Neural cell (in vitro differentiated cells): ENCODE results near the gene COG4.

Experiments
- CTCF ChIP-seq: fragments of 450-650 bp; IDR thresholded peaks from 2 replicates; pipeline ENCODE4 v1.5.1; 2014; ENCODE audit warnings: antibody characterized with exemption, mild to moderate bottlenecking, moderate library complexity; ENCODE audit not compliant: poor library complexity, severe bottlenecking
- EP300 ChIP-seq: fragments of 450-650 bp; conservative IDR thresholded peaks from 2 replicates; pipeline ENCODE4 v1.6.1; 2014; ENCODE audit warnings: antibody characterized with exemption, mild to moderate bottlenecking, moderate library complexity; ENCODE audit not compliant: poor library complexity, severe bottlenecking
- EZH2 ChIP-seq: fragments of 200-600, 300-800 bp; shearing (Covaris generic), sonication (generic); IDR thresholded peaks from 2 replicates; pipeline ENCODE4 v1.6.1; 2014; ENCODE audit warnings: antibody characterized with exemption, low read length, borderline replicate concordance, mild to moderate bottlenecking; ENCODE audit not compliant: insufficient read depth, poor library complexity, severe bottlenecking
- MXI1 ChIP-seq: fragments of 450-650 bp; conservative IDR thresholded peaks from 2 replicates; pipeline ENCODE4 v1.6.1; 2014; ENCODE audit warnings: antibody characterized with exemption, mild to moderate bottlenecking; ENCODE audit not compliant: poor library complexity, severe bottlenecking
- POLR2AphosphoS5 ChIP-seq: IDR thresholded peaks from 2 replicates; pipeline ENCODE4 v1.6.1; 2012
- RAD21 ChIP-seq: fragments of 450-650 bp; conservative IDR thresholded peaks from 2 replicates; pipeline ENCODE4 v1.6.1; 2014; ENCODE audit warnings: antibody characterized with exemption, mild to moderate bottlenecking, moderate library complexity
- REST ChIP-seq: IDR thresholded peaks from 2 replicates; pipeline ENCODE4 v1.6.1; 2012; ENCODE audit warnings: borderline replicate concordance
- TAF1 ChIP-seq: IDR thresholded peaks from 2 replicates; pipeline ENCODE4 v1.6.1; 2012; ENCODE audit warnings: low read depth

GRCh38 chr16:70448075-70448474 lies 75.3 kb downstream of the COG4 start:
- no peak for TF ChIP-seq CTCF
- no peak for TF ChIP-seq EP300
- no peak for TF ChIP-seq POLR2AphosphoS5
- TF ChIP-seq RAD21: no peak
- no peak for TF ChIP-seq REST
- TF ChIP-seq TAF1: no peak
- no peak for TF ChIP-seq EZH2
- TF ChIP-seq MXI1: no peak
